Fibroblast of lung (primary cell): ENCODE data around the gene OGFOD3.

Source experiments
- EZH2 ChIP-seq: IDR thresholded peaks from 2 replicates; pipeline ENCODE4 v1.5.1; 2012; ENCODE audit warnings: low read length, control low read depth, mild to moderate bottlenecking; ENCODE audit errors: missing control alignments
- TF ChIP-seq, protein P1 (sequence below), 2 donors: IDR thresholded peaks in 1 of 2; conservative IDR thresholded peaks in 1 of 2; 1 replicate in 1 of 2; 2 replicates in 1 of 2; pipeline ENCODE4 v1.5.1; 2011 to 2012; ENCODE audit warnings: low read length in 2 of 2, control low read depth in 1 of 2, inconsistent platforms in 1 of 2, low read depth in 1 of 2, mild to moderate bottlenecking in 1 of 2

DNA sequence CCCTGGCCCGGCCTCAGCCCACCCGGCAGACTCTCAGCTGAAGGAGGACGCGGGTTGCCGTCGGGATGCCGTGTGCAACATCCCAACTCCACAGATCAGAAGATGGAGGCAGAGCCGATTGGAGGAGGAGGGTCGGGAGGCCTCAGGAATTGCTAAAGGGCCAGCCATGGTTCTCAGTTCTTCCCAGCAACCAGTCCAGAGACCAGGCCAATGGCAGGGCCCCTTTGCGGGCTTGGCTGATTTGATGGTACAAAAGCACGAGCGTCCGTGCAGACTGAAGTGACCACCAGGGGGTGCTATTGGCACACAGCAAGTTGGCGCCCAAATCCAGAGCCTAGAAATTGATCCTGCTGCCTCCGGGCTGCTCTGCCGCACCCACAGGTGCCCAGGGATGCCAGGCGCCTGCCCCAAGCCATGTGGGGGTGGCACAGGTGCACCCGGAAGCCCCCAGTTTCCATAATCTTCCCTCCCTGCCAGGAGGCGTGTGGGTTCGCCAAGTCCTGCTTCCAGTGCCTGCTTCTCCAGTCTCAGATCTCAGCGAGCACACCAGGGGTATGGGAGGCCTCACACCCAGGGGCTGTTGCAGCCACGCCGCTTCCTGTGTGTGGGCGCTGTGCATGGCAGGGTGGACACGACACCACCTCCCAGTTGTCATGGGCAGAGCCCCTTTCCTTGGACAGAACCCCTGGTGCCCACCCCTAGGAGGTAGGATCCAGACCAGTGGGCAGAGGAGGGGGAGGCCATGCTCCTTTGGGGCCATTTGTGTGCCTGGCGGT, 66.5 kb downstream of the OGFOD3 start:
- TF ChIP-seq, protein P1, sequence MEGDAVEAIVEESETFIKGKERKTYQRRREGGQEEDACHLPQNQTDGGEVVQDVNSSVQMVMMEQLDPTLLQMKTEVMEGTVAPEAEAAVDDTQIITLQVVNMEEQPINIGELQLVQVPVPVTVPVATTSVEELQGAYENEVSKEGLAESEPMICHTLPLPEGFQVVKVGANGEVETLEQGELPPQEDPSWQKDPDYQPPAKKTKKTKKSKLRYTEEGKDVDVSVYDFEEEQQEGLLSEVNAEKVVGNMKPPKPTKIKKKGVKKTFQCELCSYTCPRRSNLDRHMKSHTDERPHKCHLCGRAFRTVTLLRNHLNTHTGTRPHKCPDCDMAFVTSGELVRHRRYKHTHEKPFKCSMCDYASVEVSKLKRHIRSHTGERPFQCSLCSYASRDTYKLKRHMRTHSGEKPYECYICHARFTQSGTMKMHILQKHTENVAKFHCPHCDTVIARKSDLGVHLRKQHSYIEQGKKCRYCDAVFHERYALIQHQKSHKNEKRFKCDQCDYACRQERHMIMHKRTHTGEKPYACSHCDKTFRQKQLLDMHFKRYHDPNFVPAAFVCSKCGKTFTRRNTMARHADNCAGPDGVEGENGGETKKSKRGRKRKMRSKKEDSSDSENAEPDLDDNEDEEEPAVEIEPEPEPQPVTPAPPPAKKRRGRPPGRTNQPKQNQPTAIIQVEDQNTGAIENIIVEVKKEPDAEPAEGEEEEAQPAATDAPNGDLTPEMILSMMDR (conservative IDR thresholded peaks at IDR 0.05 in 1 of 2, IDR thresholded peaks at IDR 0.05 in 1 of 2; ENCODE audit: low read depth in 1 of 2, low read length in 2 of 2), result peak; percentile 81 to 90
- no peak for TF ChIP-seq EZH2
